ENCODE measurements around the gene TSC22D3.

GRCh38 chrX:107773206-107773605 is 2.4 kb downstream of the TSC22D3 start:
- TF ChIP-seq POLR2A (IDR thresholded peaks at IDR 0.05) (no peak), CTCF (IDR thresholded peaks at IDR 0.05) (no peak), EP300 (IDR thresholded peaks at IDR 0.05) (no peak)

Data from tibial nerve (tissue), 4 donors.